OCI-LY1 (cell line): ENCODE measurements around the gene DOCK1.

ENCODE experiments used
- EZH2 ChIP-seq: fragments of 200-600 bp; sonication (generic), shearing (Covaris generic); IDR thresholded peaks from 2 replicates; pipeline ENCODE4 v1.8.0; 2017; ENCODE audit warnings: borderline replicate concordance, mixed run types, mild to moderate bottlenecking, antibody characterized with exemption, low read length, moderate library complexity, mixed read lengths
- TF ChIP-seq, protein P1 (sequence below): fragments of 200-600 bp; sonication (generic), shearing (Covaris generic); IDR thresholded peaks from 2 replicates; pipeline ENCODE4 v1.5.1; 2017; ENCODE audit warnings: mild to moderate bottlenecking, antibody characterized with exemption, low read length, moderate library complexity, mixed read lengths

DNA sequence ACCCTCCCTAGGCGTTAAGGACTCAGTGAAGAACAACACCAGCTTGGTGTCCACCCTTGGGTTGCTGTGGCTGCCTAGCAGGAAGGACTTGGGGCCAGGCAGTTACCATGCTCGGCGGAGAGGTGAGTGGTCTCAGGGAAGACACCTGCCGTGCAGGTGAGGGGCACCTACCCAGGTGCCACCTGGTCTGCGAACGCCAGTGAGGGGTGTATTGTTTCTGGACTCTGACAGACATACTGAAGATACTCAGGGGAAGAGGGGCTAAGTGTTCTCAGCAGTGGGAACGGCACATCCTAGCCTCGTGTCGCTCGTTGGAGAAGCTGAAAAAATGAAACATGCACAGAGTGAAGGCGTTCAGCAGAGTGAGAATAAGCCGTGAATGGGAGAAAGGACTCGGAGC lies 22.6 kb downstream of the DOCK1 start:
- TF ChIP-seq, protein P1, sequence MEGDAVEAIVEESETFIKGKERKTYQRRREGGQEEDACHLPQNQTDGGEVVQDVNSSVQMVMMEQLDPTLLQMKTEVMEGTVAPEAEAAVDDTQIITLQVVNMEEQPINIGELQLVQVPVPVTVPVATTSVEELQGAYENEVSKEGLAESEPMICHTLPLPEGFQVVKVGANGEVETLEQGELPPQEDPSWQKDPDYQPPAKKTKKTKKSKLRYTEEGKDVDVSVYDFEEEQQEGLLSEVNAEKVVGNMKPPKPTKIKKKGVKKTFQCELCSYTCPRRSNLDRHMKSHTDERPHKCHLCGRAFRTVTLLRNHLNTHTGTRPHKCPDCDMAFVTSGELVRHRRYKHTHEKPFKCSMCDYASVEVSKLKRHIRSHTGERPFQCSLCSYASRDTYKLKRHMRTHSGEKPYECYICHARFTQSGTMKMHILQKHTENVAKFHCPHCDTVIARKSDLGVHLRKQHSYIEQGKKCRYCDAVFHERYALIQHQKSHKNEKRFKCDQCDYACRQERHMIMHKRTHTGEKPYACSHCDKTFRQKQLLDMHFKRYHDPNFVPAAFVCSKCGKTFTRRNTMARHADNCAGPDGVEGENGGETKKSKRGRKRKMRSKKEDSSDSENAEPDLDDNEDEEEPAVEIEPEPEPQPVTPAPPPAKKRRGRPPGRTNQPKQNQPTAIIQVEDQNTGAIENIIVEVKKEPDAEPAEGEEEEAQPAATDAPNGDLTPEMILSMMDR, result no peak
- TF ChIP-seq EZH2, result no peak
